Activated naive CD4-positive, alpha-beta T cell treated with anti-CD3 and anti-CD28 coated beads, Interleukin-2, amount 50 U/mL, for 24 hours (primary cell): ENCODE measurements around the gene GBP3.
"Not testable (repeated sequence)": the region's sequence is repeated elsewhere in the genome, so short reads cannot be mapped to it uniquely, and the experiment has no call there.

Source experiments
- H3K27ac Mint-ChIP-seq: one replicate; pipeline ENCODE4 v1.8.0; 2021; ENCODE audit warnings: mild to moderate bottlenecking, mixed read lengths
- H3K27me3 Mint-ChIP-seq: one replicate; pipeline ENCODE4 v1.8.0; 2021; ENCODE audit warnings: mixed read lengths
- H3K36me3 Mint-ChIP-seq: one replicate; pipeline ENCODE4 v1.8.0; 2021; ENCODE audit warnings: mixed read lengths
- H3K4me1 Mint-ChIP-seq: one replicate; pipeline ENCODE4 v1.8.0; 2021; ENCODE audit warnings: mixed read lengths
- H3K4me3 Mint-ChIP-seq: one replicate; pipeline ENCODE4 v1.8.0; 2021; ENCODE audit warnings: mild to moderate bottlenecking, mixed read lengths
- H3K9me3 Mint-ChIP-seq: one replicate; pipeline ENCODE4 v1.8.0; 2021; ENCODE audit warnings: mixed read lengths

The GBP3 gene

GRCh38 chr1:88974616-88975172, 48.0 kb downstream of the GBP3 start:
- H3K9me3 Mint-ChIP-seq, H3K4me3 Mint-ChIP-seq, H3K27ac Mint-ChIP-seq, H3K27me3 Mint-ChIP-seq: not testable (repeated sequence)
- H3K36me3 Mint-ChIP-seq = peaks cover 11% of the 10 kb centered on the region
- peaks cover 34% of the 10 kb centered on the region for H3K4me1 Mint-ChIP-seq

GRCh38 chr1:88973520-88974137, 49.0 kb downstream of the GBP3 start:
- Mint-ChIP-seq H3K9me3 (no peaks in the 10 kb centered on the region), H3K4me3 (no peak overlapping the region), H3K36me3 (peaks cover 7% of the 10 kb centered on the region), H3K4me1 (peaks cover 24% of the 10 kb centered on the region), H3K27ac (peak overlapping the region; percentile 53), H3K27me3 (no peaks in the 10 kb centered on the region)

- peaks cover 6% of the 10 kb centered on the region for H3K4me1 Mint-ChIP-seq
- no peak overlapping the region for H3K27ac Mint-ChIP-seq
- no peaks in the 10 kb centered on the region for H3K9me3 Mint-ChIP-seq
- H3K27me3 Mint-ChIP-seq = no peaks in the 10 kb centered on the region
- no peak overlapping the region for H3K4me3 Mint-ChIP-seq
- peaks cover 32% of the 10 kb centered on the region for H3K36me3 Mint-ChIP-seq
These were observed 60.9 kb downstream of the GBP3 start for GRCh38 chr1:88961647-88962275.

GRCh38 chr1:88961081-88961480, 61.6 kb downstream of the GBP3 start:
- peaks cover 10% of the 10 kb centered on the region for H3K4me1 Mint-ChIP-seq
- no peak overlapping the region for H3K4me3 Mint-ChIP-seq
- H3K36me3 Mint-ChIP-seq = peaks cover 36% of the 10 kb centered on the region
- H3K27me3 Mint-ChIP-seq = no peaks in the 10 kb centered on the region
- no peaks in the 10 kb centered on the region for H3K9me3 Mint-ChIP-seq
- H3K27ac Mint-ChIP-seq = no peak overlapping the region
